Epithelial cell of proximal tubule (primary cell): ENCODE data around the gene NEXN. TPM values are rescaled to one million over a fixed set of nuclear protein-coding genes. Genes with fewer than 3 reads are reported as not detected.

Experiments
- DNase-seq: peaks from one replicate; pipeline ENCODE4 v3.0.0-alpha.2; 2011; ENCODE audit warnings: low read depth
- H3K4me3 ChIP-seq: 2 replicates; pipeline ENCODE4 v1.5.1; 2011; ENCODE audit warnings: low read depth, mild to moderate bottlenecking, low read length
- CTCF ChIP-seq: conservative IDR thresholded peaks from 2 replicates; pipeline ENCODE4 v1.5.1; 2012; ENCODE audit warnings: low read depth, mild to moderate bottlenecking, low read length
- total RNA-seq: library from RNA; depleted of rRNA; stranded (reverse); fragments of >200 nt; gene quantifications from 2 replicates; pipeline ENCODE4 v1.2.3, GENCODE V29; 2015

The NEXN gene
- total RNA-seq, 1 donor from 2014 or later, result 17.2 TPM

- TF ChIP-seq CTCF, result no peak
- no peak for DNase-seq
- no peak overlapping the region for H3K4me3 ChIP-seq
Observed at GRCh38 chr1:77881061-77881460, 7.4 kb upstream of the NEXN start.

GRCh38 chr1:77882411-77882810, 6.0 kb upstream of the NEXN start:
- no peak for DNase-seq
- H3K4me3 ChIP-seq, result no peak overlapping the region
- TF ChIP-seq CTCF, result no peak

GRCh38 chr1:77888781-77889642, 588 bp downstream of the NEXN start:
- DNase-seq, result peak; percentile 25
- TF ChIP-seq CTCF, result no peak
- peak overlapping the region; percentile 79 for H3K4me3 ChIP-seq

GRCh38 chr1:77889671-77890070, 1.2 kb downstream of the NEXN start:
- TF ChIP-seq CTCF, result no peak
- peak overlapping the region; percentile 79 for H3K4me3 ChIP-seq
- DNase-seq, result peak; percentile 73

- H3K4me3 ChIP-seq, result no peak overlapping the region
- TF ChIP-seq CTCF, result no peak
- DNase-seq, result no peak
Observed at GRCh38 chr1:77891200-77891599, 2.8 kb downstream of the NEXN start.

- DNase-seq, result no peak
- H3K4me3 ChIP-seq, result no peak overlapping the region
- TF ChIP-seq CTCF, result no peak
Observed at GRCh38 chr1:77899647-77900320, 11.4 kb downstream of the NEXN start.
